GM18511 (cell line): ENCODE data around the gene ERMAP.
"Not testable (repeated sequence)": the region's sequence is repeated elsewhere in the genome, so short reads cannot be mapped to it uniquely, and the experiment has no call there.

Experiments
- ATAC-seq: cut with Tn5 transposase; IDR thresholded peaks from one replicate; pipeline ENCODE4 v1.9.1; 2021; ENCODE audit warnings: mild to moderate bottlenecking, moderate library complexity; ENCODE audit not compliant: unreplicated experiment

The ERMAP gene

DNA sequence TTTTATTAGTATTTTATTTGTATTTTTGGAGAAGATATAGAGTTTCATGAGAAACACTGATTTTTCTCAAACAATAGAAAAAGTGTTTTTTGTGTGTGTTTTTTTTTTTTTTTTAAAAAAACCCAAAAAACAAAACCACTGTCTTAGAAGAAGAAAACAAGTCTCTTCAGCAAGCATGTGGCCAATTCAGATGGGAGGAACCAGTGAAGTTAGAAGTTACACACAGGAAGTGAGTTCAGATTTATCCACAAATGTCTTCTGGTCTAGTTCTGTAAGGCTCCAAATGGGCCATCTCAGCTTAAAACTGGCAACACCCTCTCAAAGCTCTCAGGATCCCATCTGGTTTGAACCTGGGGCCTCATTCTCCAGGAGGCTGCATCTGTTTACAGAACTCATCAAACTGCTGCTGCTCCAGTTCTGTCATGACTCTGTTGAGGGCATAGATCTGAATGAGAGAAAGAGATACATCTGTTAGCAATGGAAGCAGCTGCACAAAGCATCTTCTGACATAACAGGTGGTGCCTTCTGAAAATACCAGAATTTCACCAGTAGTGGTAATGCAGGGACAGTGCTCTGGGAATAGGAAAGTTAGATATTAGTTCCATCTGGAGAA is 9.8 kb upstream of the ERMAP start:
- ATAC-seq, result no peak

GRCh38 chr1:42814815-42815214 is 2.1 kb upstream of the ERMAP start:
- ATAC-seq, result not testable (repeated sequence)

- no peak for ATAC-seq
These were observed 859 bp upstream of the ERMAP start for GRCh38 chr1:42815941-42816584.

DNA sequence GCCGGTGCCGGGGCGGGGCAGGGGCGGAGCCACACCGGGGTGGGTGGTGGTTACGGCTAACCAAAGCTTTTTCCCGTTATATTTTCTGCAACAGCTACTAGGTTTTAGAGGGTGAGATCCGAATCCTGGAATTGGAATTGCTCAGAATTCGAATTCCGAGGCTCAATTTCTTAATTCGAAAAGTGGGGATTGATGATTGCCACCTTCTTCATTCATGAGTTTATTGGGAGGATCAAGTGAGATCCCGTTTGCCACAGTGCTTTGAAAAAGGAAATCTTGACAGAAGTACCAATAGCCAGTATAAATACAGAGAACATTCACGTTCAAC is 482 bp downstream of the ERMAP start:
- no peak for ATAC-seq

- no peak for ATAC-seq
These were observed 1.1 kb downstream of the ERMAP start for GRCh38 chr1:42817976-42818375.

DNA sequence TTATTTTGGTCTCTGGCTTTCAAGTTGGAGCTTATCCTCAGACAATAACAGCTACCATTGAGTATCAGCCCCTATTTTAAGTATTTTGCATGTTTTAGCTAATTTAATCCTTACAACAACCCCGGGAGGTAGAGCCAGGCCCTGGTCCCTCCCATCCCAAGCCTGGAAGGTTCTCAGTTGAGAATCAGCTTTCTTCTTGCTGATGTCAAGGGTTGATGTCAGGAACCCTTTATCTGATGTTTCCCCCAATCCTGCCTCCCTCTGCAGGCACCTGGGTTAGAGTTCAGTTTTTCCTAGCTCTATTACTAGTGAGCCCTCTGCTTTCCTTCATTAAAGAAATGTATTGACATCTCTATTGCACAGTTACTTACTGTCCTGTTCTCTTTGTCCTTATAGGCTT is 3.9 kb downstream of the ERMAP start:
- ATAC-seq, result no peak

DNA sequence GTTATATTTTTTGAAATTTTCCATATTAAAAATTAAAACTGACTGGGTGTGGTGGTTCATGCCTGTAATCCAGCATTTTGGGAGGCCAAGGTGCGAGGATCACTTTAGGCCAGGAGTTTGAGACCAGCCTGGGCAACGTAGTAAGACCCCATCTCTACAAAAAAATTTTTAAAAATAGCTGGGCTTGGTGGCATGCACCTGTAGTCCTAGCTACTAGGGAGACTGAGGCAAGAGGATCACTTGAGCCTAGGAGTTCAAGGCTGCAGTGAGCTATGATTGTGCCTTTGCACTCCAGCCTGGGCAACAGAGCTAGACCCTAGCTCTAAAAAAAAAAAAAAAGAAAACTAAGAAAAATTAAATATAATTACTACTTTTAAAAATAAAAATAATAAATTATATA is 4.8 kb downstream of the ERMAP start:
- ATAC-seq, result no peak

GRCh38 chr1:42822800-42823392 is 6.0 kb downstream of the ERMAP start:
- no peak for ATAC-seq

GRCh38 chr1:42824481-42825035 is 7.6 kb downstream of the ERMAP start:
- ATAC-seq, result no peak

DNA sequence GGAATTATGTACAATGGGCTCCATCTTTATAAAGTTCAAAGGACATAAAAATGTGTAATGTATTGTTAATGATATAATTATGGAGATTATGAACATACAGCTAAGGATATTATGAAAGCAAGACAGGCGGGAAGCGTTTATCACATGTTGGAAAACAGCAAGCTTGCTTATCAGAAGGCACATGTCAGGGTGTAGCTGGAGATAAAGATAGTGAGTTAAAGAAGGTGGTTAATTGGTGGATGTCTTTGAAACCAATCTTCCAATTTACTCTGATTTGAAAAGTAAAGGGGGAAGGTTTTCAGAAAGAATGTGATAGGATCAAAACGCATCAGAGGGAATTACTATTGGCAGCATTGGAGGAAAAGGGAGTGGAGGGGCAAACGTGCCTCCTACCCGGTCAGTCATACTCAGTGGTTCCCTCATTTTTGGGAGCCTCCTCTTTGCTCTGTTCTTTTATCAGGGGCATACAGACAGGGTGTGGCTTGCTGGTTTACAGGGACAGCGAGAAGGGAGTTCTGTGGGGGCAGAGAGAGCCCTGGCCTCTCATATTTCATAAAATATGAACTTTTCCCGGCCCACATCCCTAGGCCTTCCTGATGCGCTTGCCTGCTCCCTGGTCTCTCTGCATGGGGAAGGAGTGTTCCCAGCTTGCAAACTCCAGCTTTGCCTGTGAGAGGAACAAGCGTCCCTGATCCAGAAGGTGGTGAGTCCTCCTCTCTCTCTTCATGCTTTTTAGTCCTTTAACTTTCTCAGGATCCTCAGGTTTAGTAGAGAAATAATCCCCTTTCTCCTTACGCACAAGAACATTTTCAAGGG is 8.3 kb downstream of the ERMAP start:
- no peak for ATAC-seq

- no peak for ATAC-seq
These were observed 13.7 kb downstream of the ERMAP start for GRCh38 chr1:42830631-42831030.

- no peak for ATAC-seq
These were observed 14.4 kb downstream of the ERMAP start for GRCh38 chr1:42831273-42831672.

- no peak for ATAC-seq
These were observed 15.8 kb downstream of the ERMAP start for GRCh38 chr1:42832641-42833240.

GRCh38 chr1:42833981-42834380 is 17.1 kb downstream of the ERMAP start:
- no peak for ATAC-seq

DNA sequence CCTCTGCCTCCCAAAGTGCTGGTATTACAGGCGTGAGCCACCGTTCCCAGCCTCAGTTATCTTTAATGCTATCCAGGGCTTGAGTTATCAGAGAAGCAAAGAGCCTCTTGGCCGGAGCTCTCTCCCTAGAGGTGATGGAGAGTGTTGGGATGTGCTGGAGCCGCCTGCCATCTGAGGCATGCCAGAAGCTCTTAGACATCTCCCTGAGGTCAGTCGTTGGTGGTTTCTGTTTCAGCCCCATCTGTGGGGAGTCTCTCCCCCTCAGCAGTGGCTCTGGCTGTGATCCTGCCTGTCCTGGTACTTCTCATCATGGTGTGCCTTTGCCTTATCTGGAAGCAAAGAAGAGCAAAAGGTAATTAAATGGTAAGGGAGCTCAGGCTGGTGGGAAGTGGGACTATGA is 17.9 kb downstream of the ERMAP start:
- ATAC-seq, result no peak

- ATAC-seq, result no peak
These were observed 18.5 kb downstream of the ERMAP start for GRCh38 chr1:42835422-42835821.

DNA sequence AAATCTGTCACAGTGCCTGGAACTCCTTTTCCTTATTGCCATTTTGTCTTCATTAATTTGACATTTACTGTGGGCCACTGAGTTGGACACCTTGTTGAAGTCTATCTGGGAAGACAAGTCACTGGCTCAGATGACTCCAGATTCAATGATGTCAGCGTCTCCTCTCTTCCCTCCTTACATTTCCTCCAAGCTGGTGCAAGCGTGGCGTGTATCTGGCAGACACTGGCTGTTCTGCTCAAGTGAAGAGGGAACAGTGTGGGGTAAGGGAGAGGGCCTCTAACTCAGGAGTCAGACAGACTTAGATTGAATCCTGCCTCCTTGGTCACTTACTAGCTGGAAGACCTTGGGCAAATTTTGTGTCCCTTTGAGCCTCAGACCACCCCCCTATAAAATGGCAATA is 20.8 kb downstream of the ERMAP start:
- no peak for ATAC-seq

DNA sequence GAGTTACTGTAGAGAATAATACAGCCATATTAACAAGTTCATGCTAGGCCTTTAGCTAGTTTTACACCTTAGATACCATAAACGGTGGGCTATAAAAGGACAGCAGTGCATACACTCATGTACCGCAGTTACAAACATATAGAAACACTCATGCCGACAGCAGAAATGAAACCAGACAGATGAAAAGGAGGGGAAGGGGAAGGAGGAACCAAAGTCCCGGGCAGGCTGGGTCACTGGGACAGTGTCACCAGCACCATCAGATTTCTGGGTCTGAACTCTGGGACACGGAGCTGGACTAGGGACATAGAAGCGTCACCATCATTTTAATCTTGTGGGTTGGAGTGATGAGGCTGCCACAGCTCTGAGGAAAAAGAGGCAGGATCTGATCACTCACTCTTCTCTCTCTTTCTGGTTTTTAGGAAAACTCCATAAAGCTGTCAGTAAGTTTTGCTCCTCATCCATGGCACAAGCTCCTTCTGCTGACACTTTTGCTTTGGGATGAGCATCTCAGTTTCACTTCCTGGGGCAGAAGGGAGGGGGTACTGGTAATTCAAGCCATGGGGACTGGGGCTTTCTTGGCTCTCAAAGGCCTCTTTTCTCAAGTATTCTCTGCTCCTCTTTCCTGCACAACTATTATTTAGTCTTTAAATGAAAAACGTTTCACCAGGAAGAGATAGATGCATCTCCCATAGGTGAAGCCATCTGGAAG is 21.7 kb downstream of the ERMAP start:
- no peak for ATAC-seq

DNA sequence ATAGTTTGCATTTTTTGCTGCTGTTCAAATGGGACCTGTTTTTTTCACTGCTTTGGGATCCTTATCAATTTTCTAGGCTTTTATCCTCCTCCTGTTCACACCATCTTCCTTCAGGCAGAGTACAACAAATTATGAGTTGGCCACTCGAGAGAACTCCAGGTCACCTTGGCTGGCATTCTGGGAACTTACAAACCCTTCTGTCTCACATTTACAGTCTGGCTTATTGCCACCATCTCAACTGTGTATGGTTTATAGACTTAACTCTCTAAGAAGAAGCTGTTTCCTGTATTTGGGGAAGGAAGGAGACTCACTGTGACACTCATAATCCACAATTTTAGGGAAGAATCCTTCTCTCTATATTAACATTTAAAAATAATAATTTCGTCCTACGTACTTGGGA is 24.1 kb downstream of the ERMAP start:
- no peak for ATAC-seq

- no peak for ATAC-seq
These were observed 24.7 kb downstream of the ERMAP start for GRCh38 chr1:42841440-42842147.
